GM18511 (cell line): ENCODE measurements around the gene GNAI1.

Experiments used
- ATAC-seq: cut with Tn5 transposase; IDR thresholded peaks from one replicate; pipeline ENCODE4 v1.9.1; 2021; ENCODE audit warnings: mild to moderate bottlenecking, moderate library complexity; ENCODE audit not compliant: unreplicated experiment

GNAI1 gene

GRCh38 chr7:80131675-80132435 is 2.8 kb upstream of the GNAI1 start:
- no peak for ATAC-seq

GRCh38 chr7:80132594-80132993 is 2.0 kb upstream of the GNAI1 start:
- no peak for ATAC-seq

- ATAC-seq, result no peak
These were observed 1.1 kb upstream of the GNAI1 start for GRCh38 chr7:80133361-80134114.

- ATAC-seq, result no peak
These were observed 506 bp upstream of the GNAI1 start for GRCh38 chr7:80134115-80134535.

GRCh38 chr7:80135309-80136104 is 876 bp downstream of the GNAI1 start:
- peak; percentile 21 for ATAC-seq

- peak; percentile 41 for ATAC-seq
These were observed 1.8 kb downstream of the GNAI1 start for GRCh38 chr7:80136261-80137055.

GRCh38 chr7:80137410-80137809 is 2.8 kb downstream of the GNAI1 start:
- no peak for ATAC-seq

GRCh38 chr7:80139236-80139635 is 4.6 kb downstream of the GNAI1 start:
- no peak for ATAC-seq

- ATAC-seq, result no peak
These were observed 5.8 kb downstream of the GNAI1 start for GRCh38 chr7:80140388-80140787.

- ATAC-seq, result no peak
These were observed 6.7 kb downstream of the GNAI1 start for GRCh38 chr7:80141376-80141775.

GRCh38 chr7:80142853-80143580 is 8.4 kb downstream of the GNAI1 start:
- no peak for ATAC-seq

- no peak for ATAC-seq
These were observed 11.3 kb downstream of the GNAI1 start for GRCh38 chr7:80145780-80146422.

GRCh38 chr7:80146545-80147182 is 12.0 kb downstream of the GNAI1 start:
- no peak for ATAC-seq

GRCh38 chr7:80147543-80148391 is 13.1 kb downstream of the GNAI1 start:
- no peak for ATAC-seq

- ATAC-seq, result peak; percentile 21
These were observed 16.1 kb downstream of the GNAI1 start for GRCh38 chr7:80150611-80151273.

GRCh38 chr7:80151274-80151665 is 16.6 kb downstream of the GNAI1 start:
- ATAC-seq, result peak; percentile 81

- no peak for ATAC-seq
These were observed 18.8 kb downstream of the GNAI1 start for GRCh38 chr7:80153446-80153845.
